GM21737 (cell line): ENCODE measurements around the gene PAQR5.
"Not testable (repeated sequence)": the region's sequence is repeated elsewhere in the genome, so short reads cannot be mapped to it uniquely, and the experiment has no call there.

Source experiments
- ATAC-seq: cut with Tn5 transposase; IDR thresholded peaks from one replicate; pipeline ENCODE4 v1.9.1; 2021; ENCODE audit warnings: mild to moderate bottlenecking, moderate library complexity; ENCODE audit not compliant: unreplicated experiment

The PAQR5 gene, protein sequence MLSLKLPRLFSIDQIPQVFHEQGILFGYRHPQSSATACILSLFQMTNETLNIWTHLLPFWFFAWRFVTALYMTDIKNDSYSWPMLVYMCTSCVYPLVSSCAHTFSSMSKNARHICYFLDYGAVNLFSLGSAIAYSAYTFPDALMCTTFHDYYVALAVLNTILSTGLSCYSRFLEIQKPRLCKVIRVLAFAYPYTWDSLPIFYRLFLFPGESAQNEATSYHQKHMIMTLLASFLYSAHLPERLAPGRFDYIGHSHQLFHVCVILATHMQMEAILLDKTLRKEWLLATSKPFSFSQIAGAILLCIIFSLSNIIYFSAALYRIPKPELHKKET

GRCh38 chr15:69298697-69299441 lies at the start of gene PAQR5:
Gene PAQR5 (plus strand): TSS chr15:69298912. CDS start chr15:69360081, 61,169 bp downstream.
- no peak for ATAC-seq

DNA sequence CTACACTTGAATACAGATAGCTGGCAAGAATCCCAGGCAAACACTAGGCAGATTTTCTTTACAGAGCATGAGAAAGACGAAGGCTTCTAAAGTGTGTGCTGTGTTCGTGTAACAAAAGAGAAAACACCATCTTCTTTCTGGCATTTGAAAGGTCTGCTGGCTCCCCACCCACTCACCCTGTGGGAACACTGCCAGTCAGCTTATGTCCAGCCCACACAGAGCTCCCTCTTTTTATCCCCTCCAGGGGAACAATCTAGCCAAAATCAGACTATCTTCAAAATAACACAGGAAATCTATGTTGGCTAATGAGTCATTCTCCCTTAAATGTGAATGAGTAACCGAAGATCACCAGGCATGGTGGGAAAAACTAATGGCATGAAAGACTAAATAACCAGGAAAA lies 45.6 kb upstream of the PAQR5 start:
- no peak for ATAC-seq

- ATAC-seq = no peak
Measured at GRCh38 chr15:69265347-69265955, 33.3 kb upstream of the PAQR5 start.

GRCh38 chr15:69271217-69271616 lies 27.5 kb upstream of the PAQR5 start:
- ATAC-seq = no peak

DNA sequence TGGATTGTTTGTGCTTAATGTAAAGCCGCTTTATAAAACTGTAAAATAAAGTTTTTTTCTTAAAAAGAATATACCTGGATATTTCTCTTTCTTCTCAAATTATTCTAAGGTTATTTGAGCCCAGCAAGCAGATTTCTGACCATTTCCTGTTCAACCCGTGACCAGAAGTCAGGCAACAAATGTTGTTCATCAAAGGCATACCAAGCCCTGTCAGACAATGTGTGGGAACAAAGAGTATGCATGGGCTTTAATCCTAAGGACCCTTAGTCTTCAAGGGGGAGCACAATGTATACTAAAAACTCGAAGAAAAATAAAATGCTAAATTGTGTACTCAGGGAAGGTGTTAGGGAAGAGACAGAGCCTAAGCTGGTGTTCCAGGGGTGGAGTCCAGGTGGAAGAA lies 26.6 kb upstream of the PAQR5 start:
- ATAC-seq = no peak

GRCh38 chr15:69272891-69273290 lies 25.8 kb upstream of the PAQR5 start:
- ATAC-seq = no peak

GRCh38 chr15:69275074-69275670 lies 23.5 kb upstream of the PAQR5 start:
- no peak for ATAC-seq

DNA sequence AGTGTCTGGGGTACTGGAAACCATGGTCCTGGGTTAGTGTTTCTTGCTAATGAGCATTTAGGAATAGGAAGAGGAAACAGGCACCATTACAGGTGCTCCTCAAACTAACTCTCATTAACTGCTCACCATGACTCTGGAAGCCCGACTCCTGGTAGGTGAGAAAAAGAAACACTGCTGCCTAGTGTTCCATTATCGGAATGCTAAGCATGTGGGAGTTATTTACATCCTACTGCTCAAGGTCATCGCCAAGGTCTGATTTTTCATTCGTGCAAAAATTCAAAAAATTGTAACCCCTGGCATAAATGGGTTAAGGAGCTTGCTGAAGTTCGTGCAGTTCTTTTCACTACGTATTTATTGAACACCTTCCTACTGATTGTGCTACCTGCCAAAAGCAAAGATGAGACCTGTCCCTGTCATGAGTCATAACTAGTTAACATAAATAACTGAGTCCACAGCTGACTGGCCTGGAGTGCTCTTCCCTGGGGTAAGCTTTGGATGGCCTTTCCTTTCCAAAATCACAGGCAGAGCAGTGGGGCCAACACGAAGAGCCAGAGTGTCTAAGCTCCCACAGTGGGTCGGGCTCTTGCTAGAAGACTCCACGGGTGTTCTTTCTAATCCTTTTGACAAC lies 22.7 kb upstream of the PAQR5 start:
- no peak for ATAC-seq

GRCh38 chr15:69277316-69277715 lies 21.4 kb upstream of the PAQR5 start:
- ATAC-seq = no peak

DNA sequence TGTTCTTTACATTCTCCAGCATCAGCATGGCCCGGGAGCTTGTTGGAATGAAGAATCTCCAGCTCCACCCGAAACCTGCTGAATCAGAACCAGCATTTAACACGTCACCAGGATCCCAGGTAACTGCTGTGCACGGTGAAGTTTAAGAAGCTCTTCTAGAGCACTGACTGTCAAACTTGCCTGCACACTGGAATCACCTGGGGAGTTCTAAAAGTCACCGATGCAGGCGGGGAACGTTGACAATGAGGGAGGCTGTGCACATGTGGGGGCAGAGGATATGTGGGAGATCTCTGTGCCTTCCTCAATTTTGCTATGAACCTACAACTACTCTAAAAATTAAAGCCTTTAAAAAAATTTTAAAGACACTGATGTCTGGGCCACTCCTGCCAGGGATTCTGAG lies 19.1 kb upstream of the PAQR5 start:
- ATAC-seq = no peak

DNA sequence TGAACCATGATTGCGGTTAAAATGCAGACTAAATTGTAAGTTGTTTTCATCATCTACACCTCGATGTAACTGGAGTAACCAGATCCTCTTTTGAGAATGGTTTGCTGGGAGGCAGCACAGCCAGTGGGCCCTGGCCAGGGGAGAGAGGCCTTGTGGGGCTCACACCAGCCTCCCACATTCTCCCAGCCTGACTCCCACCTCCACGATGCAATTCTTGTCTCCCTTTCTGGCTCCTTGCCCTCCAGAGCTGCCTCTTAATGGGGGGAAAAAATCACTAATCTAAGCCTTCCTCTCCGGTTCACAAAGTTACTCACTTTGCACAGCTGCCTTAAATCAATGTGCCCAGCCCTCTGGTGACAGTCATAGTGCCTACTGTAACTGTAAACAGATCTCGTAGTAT lies 17.9 kb upstream of the PAQR5 start:
- ATAC-seq = no peak

GRCh38 chr15:69282104-69282743 lies 16.5 kb upstream of the PAQR5 start:
- ATAC-seq = no peak

DNA sequence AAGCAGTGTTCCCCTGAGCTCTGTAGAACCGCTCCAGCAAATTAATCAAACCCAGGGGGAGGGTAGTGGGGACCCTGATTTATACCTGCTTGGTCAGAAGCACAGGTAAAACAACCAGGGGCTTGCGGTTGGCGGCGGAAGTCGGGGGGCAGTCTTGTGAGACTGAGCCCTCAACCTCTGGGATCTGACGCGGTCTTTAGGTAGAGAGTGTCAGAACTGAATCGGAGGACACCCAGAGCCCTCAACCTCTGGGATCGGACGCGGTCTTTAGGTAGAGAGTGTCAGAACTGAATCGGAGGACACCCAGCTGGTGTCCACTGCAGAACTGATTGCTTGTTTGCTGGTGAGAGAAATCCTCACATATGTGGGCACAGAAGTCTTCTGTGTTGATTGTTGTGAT lies 12.9 kb upstream of the PAQR5 start:
- no peak for ATAC-seq

DNA sequence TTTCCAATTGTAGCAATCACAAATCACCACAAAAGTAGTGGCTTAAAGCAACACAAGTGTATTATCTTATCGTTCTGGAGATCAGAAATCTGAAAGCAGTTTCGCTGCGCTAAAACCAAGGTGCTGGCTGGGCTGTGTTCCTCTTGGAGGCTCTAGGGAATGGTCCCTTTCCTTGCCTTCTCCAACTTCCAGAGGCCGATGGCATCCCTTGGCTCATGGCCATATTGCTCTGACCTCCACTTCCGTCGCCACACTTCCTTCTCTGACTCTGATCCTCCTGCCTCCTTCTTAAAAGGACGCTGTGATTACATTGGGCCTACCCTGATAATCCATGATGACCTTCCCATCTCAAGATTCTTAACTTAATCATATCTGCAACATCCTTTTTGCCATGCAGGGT lies 10.7 kb upstream of the PAQR5 start:
- no peak for ATAC-seq

- no peak for ATAC-seq
Measured at GRCh38 chr15:69288531-69289341, 10.0 kb upstream of the PAQR5 start.

DNA sequence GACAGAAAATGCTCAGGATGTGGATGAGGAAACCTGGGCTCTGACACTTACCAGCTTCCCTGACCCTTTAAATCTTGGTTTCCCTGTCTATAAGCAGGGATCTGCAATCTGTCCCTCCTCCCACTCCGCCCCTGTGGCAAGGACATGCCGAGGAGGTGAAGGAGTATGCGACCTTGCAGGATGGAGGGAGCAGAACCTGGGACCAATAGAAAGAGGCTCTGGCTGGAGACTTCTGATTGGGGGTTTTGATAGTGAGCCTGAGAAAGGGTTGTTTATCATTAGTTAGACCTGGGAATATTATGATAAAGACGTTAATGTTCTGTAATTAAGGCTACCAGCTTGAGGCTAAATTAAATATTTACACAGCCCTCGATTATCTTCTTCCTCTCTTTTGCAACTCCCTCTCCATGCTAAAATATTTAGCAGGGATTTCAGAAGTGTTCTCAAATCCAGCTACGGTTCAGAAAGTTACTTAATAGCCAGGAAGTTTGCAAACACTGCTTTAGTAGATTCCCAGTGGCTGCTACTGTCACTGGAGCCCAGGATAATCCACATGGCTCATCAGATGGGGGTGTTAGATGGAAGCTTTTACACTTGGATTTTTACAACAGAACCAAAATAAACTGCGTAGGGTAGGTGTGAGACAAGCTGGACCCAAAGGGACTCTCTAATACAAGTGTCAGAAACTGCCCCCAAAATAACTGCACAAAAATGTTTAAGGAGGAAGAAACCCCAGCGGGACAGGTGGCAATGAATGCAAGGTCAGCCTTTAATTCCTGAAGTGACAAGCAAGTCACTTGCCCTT lies 9.2 kb upstream of the PAQR5 start:
- no peak for ATAC-seq

GRCh38 chr15:69290346-69291164 lies 8.2 kb upstream of the PAQR5 start:
- ATAC-seq = no peak

DNA sequence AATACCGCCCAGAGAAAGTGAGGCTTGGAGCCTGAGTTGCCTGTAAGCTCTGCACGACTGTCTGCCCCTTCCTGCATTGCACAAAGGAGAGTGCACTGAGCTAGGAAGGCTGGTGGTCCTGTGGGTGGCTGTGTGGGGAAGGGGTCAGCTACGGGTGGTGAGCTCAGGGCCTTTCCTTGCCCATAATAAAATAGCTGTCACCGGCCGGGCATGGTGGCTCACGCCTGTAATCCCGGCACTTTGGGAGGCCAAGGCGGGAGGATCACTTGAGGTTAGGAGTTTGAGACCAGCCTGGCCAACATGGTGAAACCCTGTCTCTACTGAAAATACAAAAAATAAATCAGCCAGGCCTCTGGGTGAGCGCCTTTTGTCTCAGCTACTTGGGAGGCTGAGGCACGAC lies 7.1 kb upstream of the PAQR5 start:
- ATAC-seq = not testable (repeated sequence)
